Hypothalamus (tissue), 51 donors: ENCODE data around the gene HOXB4.

Experiments
- DNase-seq, 51 donors: peaks; one replicate each; lab custom pipeline; 2025; lab: John Stamatoyannopoulos, UW

HOXB4 gene

GRCh38 chr17:48549914-48550501 lies 28.1 kb downstream of the HOXB4 start:
- no peak for DNase-seq

- DNase-seq, result no peak
These were observed 28.9 kb downstream of the HOXB4 start for GRCh38 chr17:48549281-48549630.

GRCh38 chr17:48548523-48549280 lies 29.4 kb downstream of the HOXB4 start:
- DNase-seq, result no peak

GRCh38 chr17:48547808-48548522 lies 30.2 kb downstream of the HOXB4 start:
- DNase-seq, result no peak

- no peak for DNase-seq
These were observed 31.0 kb downstream of the HOXB4 start for GRCh38 chr17:48546924-48547807.

- no peak for DNase-seq
These were observed 31.8 kb downstream of the HOXB4 start for GRCh38 chr17:48546137-48546923.

GRCh38 chr17:48545539-48545938 lies 32.6 kb downstream of the HOXB4 start:
- no peak for DNase-seq

- DNase-seq, result no peak
These were observed 33.2 kb downstream of the HOXB4 start, which contains the start of gene HOXB2 for GRCh38 chr17:48545022-48545375. HOXB2 (minus strand) TSS chr17:48545109; CDS start chr17:48544911, 198 bp downstream.

- DNase-seq, result no peak
These were observed 33.7 kb downstream of the HOXB4 start for GRCh38 chr17:48544349-48545021.

- no peak for DNase-seq
These were observed 34.2 kb downstream of the HOXB4 start for GRCh38 chr17:48543854-48544348.

GRCh38 chr17:48543107-48543853 lies 34.9 kb downstream of the HOXB4 start:
- no peak for DNase-seq

- no peak for DNase-seq
These were observed 35.4 kb downstream of the HOXB4 start for GRCh38 chr17:48542698-48543106.

- DNase-seq, result no peak
These were observed 36.0 kb downstream of the HOXB4 start for GRCh38 chr17:48542114-48542656.

- no peak for DNase-seq
These were observed 36.5 kb downstream of the HOXB4 start for GRCh38 chr17:48541577-48542113.

GRCh38 chr17:48541036-48541576 lies 37.0 kb downstream of the HOXB4 start:
- DNase-seq, result no peak

- no peak for DNase-seq
These were observed 37.9 kb downstream of the HOXB4 start for GRCh38 chr17:48540213-48540612.

GRCh38 chr17:48539177-48539576 lies 39.0 kb downstream of the HOXB4 start:
- DNase-seq, result no peak

- DNase-seq, result no peak
These were observed 40.8 kb downstream of the HOXB4 start for GRCh38 chr17:48537316-48537715.
